IPS-NIHi7 (cell line): ENCODE measurements around the gene TUBGCP6.

Experiments used
- DNase-seq: peaks from one replicate; pipeline ENCODE4 v3.0.0; 2012; ENCODE audit warnings: mixed read lengths; ENCODE audit errors: extremely low spot score

Gene TUBGCP6

GRCh38 chr22:50262973-50263617 lies 18.3 kb upstream of the TUBGCP6 start:
- DNase-seq, result no peak

DNA sequence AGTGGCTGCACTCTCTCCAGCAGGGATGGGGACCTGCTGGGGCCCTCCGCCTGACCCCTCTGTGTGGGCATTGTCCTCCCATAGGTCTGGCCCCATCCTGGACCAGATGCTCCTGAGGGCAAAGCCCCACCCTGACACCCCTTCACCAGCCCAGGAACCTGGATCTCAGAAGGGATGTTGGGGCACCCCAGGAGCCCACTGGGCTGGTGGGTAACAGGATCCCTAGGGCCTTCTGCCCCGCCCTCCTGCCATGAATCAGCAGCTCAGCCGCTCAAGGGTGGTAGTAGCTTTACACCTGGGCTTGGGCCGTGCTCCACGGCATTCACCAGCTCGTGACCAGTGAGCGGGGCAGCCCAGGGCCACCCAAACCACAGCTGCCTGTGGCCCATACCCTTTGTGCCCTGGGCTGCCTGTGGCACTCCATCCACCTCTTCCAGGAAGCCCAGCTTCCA lies 17.7 kb upstream of the TUBGCP6 start:
- DNase-seq, result no peak

DNA sequence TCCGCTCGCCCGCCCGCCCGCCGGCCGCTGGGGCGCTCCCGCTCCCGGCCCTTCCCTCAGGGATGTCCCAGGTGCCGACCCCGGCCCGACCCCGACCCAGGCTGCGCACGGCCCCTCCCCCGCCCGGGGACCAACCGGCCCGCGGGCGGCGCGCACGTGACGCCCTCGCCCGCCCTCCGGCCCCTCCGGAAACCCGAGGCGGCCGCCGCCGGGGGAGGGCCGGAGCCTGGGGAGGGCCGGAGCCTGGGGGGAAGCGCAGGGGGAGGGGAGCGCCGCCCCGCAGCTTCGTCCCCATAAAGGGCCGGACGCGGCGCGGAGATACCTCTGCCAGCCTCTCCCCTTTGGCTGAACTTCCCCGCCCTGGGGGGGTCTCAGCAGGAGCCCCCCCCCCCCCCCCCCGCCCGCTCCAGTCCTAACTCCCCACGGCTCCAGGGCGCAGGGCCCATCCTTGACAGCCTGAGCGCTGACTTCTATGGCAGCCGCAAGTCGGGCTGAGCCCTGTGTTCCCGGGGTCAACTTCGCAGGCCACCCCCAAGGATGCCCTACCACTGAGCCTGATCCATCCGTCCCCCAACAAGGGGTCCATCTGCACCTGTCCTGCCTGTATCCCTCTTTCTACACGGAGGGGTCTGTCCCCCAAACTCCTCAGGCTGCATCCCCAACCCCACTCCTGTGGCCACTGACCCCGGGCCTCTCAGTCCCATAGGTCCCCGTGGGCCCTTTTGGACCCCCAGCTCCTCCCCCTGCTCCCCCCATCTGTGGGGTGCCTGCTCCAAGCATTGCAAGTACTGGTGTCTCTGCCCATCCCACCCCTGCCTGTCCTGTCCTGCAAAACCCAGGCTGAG lies 17.0 kb upstream of the TUBGCP6 start, which contains the start of gene MAPK12:
MAPK12 (minus strand) TSS at position 69 of the 845 bp plus-strand sequence. CDS start 174 bp downstream, outside the sequence.
- DNase-seq, result peak; percentile 83

- peak; percentile 34 for DNase-seq
Observed at GRCh38 chr22:50260801-50261614, 16.2 kb upstream of the TUBGCP6 start.

DNA sequence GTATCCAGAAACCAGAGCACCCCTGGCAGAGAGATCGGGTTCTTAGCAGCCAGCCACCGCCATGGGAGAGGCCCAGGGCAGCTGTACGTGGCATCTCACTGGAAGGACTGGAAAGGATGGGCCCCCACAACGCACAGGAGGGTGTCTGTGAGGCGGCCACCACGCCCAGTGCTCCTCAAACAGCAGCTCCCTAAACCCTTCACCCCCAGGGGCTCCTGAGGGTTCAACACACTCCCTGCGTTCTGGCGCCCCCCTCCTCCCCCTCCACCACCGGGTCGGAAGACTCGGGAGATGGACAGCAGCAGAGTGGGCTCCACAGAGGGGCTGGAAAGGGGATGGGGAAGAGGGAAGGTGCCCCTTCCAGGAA lies 15.6 kb upstream of the TUBGCP6 start:
- no peak for DNase-seq

DNA sequence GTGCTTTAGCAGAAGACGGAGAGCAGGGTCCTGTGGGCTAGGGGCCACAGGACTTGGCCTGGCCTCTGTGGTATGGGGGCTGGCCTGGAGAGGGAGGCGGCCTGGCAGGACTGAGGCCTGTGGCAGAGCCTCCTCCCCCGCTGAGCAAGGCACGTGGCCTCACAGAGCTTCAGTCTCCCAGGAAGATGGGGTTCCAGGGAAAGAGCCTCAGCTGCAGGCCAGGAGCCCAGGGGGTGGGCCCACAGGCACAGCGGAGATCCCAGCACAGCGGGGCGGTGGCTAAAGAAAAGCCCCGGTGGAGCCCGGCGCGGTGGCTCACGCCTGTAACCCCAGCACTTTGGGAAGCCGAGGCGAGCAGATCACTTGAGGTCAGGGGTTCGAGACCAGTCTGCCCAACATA lies 14.5 kb upstream of the TUBGCP6 start:
- no peak for DNase-seq

GRCh38 chr22:50258361-50259292 lies 13.8 kb upstream of the TUBGCP6 start:
- DNase-seq, result no peak

DNA sequence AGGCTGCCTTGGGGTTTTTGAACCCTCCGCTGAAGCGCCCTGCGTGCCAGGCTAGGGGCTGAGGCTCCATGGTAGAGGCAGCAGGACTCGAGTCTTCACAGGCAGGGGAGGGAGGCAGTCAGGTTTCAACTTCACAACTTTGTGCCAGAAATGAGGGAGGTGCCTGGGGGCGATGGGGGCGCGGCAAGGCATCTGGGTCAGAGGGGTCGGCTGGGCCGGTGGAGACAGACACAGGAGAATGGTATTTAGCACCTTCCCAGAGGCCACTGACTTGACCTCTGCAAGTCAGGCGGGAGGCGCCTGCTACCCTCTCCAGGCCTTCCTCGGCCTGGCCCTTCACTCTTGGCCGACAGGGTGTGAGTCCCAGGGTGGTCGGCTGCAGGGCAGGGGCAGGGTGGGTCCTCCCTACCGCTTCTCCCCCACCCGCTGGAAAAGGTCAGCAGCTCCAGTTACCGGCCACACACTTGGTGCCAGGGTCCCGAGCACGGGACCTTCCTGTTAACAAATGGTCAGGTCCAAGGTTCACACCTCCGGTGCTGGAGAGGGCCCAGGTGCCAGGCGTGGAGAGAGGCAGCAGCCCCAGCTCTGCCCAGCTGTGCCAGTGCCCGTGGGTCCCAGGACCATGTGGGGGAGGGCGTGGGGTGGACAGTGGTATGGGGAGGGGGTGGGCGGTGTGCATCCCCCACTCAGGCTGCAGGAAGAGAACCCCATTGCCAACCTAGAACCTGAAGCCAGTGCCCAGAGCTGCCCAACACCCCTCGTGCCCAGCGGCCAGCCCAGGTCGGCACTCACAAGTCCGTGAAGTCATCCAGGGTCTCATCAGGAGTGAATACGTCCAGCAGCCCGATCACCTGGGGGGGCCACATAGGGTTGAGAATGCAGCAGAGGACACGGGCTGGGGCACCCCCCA lies 12.9 kb upstream of the TUBGCP6 start:
- DNase-seq, result no peak

DNA sequence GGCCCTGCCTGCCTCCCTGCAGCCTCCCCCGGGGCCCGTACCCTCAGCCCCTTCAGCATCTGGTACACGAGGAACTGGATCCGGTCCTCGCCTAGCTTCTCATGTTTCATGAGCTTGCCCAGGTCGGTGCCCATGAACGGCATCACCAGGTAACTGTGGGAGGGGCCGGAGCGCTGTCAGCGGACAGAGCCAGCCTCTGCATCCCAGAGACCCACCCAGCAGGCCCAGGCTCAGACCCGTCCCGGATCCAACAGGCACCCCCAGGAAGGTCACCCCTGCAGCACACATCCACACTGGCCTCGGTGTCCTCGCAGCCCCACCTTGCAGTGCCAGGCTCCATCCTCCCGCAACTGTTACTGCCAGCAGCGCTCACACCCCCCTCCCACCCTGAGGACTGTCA lies 12.2 kb upstream of the TUBGCP6 start:
- DNase-seq, result no peak

GRCh38 chr22:50256258-50256862 lies 11.5 kb upstream of the TUBGCP6 start:
- DNase-seq, result no peak

DNA sequence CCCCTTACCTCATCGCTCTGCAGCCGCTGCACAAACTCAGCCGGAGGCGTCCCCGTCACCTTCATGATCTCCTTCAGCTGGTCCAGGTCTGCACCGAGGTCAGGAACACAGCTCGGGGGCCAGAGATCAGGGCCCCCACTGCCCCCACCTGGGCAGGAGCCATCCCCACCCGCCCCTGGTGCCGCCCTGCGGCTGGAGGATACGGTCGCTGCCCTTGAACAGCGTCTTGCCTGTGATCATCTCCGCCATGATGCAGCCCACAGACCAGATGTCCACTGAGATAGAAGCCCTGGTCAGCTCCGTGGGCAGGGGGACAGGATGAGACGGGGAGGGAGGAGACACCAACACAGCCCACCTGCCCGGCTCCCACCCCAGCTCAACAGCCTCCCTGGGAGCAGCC lies 10.8 kb upstream of the TUBGCP6 start:
- DNase-seq, result no peak

- no peak for DNase-seq
Observed at GRCh38 chr22:50255099-50255498, 10.3 kb upstream of the TUBGCP6 start.

GRCh38 chr22:50253941-50254340 lies 9.1 kb upstream of the TUBGCP6 start:
- no peak for DNase-seq

DNA sequence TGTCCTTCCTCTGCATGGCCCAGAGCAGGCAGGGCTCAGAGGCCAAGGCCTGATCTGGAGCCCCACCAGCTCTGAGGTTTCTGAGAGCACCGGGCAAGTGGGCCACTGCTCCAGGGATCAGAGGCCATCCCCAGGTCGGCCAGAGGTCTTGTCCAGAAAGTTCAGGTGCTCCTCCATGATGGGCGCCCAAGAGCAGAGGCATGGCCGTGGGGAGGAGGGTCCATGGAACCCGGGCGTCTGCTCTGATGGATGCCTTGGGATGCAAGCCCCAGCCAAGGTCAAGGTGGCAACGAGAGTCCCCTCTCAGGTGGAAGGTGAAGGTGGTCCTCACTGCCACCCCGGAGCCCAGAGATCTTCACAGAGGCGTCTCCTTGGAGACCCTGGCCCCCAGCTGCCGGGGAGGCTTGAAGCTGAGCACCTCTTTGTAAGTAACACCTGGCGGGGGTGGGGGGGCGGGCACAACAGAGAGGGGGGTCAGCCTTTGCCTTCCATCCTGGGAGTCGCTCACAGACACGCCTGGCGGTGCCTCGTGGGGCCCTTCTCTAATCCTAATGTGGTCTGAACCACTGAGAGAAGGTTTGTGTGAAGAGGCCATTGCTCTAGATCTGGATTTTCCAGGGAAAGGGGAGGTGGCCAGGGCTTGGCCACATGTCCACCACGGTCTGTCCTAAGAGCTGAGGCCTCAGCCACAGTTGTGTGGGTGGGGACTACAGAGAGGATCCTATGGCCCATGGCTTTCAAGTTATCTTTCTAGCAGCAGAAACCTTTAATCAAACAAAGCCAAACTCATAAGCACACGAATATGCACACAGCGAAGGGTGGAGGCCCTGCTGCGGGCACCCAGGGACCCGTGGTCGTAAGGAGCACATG lies 8.5 kb upstream of the TUBGCP6 start:
- no peak for DNase-seq

DNA sequence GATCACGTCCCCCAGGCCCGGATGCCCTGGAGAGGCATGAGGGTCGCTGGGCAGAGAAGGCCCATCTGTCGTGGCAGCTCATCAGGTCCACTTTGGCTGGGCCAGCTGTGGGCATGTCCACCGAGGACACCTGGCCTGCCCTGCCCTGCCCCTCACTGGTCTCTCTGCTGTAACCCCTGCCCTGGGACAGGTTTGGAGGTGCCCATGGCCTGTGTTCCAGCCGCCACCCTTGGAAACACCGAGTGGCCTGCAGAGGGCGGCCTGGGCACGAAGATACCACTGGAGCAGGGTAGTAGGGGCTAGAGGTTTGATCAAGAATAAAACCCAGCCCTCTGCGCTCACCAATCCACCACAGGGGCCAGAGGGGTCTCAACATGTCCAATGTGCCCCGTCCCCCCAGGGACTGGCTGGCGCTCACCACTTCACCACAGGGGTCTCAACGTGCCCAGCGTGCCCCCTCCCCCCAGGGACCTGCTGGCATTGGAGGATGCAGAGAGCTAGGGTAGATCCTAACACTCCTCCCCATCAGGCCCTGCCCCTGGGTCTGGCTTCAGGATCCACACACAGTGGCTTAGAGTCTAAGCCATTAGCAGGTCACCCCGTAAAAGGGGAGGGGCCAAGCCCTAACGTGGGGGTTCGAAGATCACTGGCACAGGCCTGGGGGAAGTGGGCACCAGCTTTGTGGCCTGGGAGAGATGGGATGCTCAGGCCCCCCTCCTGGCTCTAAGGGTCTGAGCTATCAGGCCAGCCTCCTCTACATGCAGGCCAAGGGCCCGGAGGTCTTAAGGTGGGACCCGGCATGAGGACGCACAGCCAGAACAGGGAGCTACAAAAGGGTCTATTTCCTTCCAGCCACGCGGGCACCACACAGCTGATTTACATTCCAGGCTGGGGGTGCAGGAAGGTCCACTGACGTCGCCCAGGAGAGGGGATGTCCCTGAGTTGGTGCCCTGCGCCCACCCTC lies 7.5 kb upstream of the TUBGCP6 start:
- peak; percentile 77 for DNase-seq

GRCh38 chr22:50251477-50252081 lies 6.8 kb upstream of the TUBGCP6 start:
- DNase-seq, result no peak
